Ishikawa (cell line): ENCODE results near the gene CACNA1C.

ENCODE experiments used
- CEBPB ChIP-seq: IDR thresholded peaks from 2 replicates; pipeline ENCODE4 v1.6.1; 2012
- CREB1 ChIP-seq: IDR thresholded peaks from 2 replicates; pipeline ENCODE4 v1.6.1; 2012; ENCODE audit warnings: low read depth
- EGR1 ChIP-seq: IDR thresholded peaks from 2 replicates; pipeline ENCODE4 v1.6.1; 2012
- EP300 ChIP-seq: IDR thresholded peaks from 2 replicates; pipeline ENCODE4 v1.6.1; 2012; ENCODE audit warnings: borderline replicate concordance
- FOXM1 ChIP-seq: IDR thresholded peaks from 2 replicates; pipeline ENCODE4 v1.6.1; 2012; ENCODE audit warnings: low read depth, borderline replicate concordance
- MAX ChIP-seq: IDR thresholded peaks from 2 replicates; pipeline ENCODE4 v1.6.1; 2012
- NFIC ChIP-seq: IDR thresholded peaks from 2 replicates; pipeline ENCODE4 v1.6.1; 2012
- RAD21 ChIP-seq: IDR thresholded peaks from 2 replicates; pipeline ENCODE4 v1.6.1; 2012; ENCODE audit warnings: low read depth
- REST ChIP-seq: IDR thresholded peaks from 2 replicates; pipeline ENCODE4 v1.6.1; 2012; ENCODE audit warnings: low read depth, mild to moderate bottlenecking
- TAF1 ChIP-seq: IDR thresholded peaks from 2 replicates; pipeline ENCODE4 v1.6.1; 2012; ENCODE audit warnings: low read depth, mild to moderate bottlenecking
- TCF12 ChIP-seq: IDR thresholded peaks from 2 replicates; pipeline ENCODE4 v1.6.1; 2012; ENCODE audit warnings: low read depth
- TEAD4 ChIP-seq: IDR thresholded peaks from 2 replicates; pipeline ENCODE4 v1.6.1; 2012
- USF1 ChIP-seq: IDR thresholded peaks from 2 replicates; pipeline ENCODE4 v1.6.1; 2012
- YY1 ChIP-seq: IDR thresholded peaks from 2 replicates; pipeline ENCODE4 v1.6.1; 2012; ENCODE audit warnings: low read depth
- ZBTB7A ChIP-seq: IDR thresholded peaks from 2 replicates; pipeline ENCODE4 v1.6.1; 2012; ENCODE audit warnings: low read depth

The CACNA1C gene

GRCh38 chr12:2523844-2524243, 471.1 kb downstream of the CACNA1C start:
- no peak for TF ChIP-seq ZBTB7A
- TF ChIP-seq FOXM1: no peak
- no peak for TF ChIP-seq TCF12
- no peak for TF ChIP-seq MAX

- TF ChIP-seq FOXM1: no peak
- TF ChIP-seq RAD21: no peak
- TF ChIP-seq REST: no peak
- no peak for TF ChIP-seq EGR1
- no peak for TF ChIP-seq CEBPB
- TF ChIP-seq ZBTB7A: no peak
- no peak for TF ChIP-seq EP300
- no peak for TF ChIP-seq TAF1
- TF ChIP-seq CREB1: no peak
- no peak for TF ChIP-seq MAX
- no peak for TF ChIP-seq USF1
- no peak for TF ChIP-seq NFIC
- no peak for TF ChIP-seq TEAD4
- no peak for TF ChIP-seq TCF12
- no peak for TF ChIP-seq YY1
These were observed 473.6 kb downstream of the CACNA1C start for GRCh38 chr12:2526371-2526770.

GRCh38 chr12:2528001-2528400, 475.2 kb downstream of the CACNA1C start:
- no peak for TF ChIP-seq REST
- TF ChIP-seq TEAD4: no peak
- TF ChIP-seq FOXM1: no peak
- no peak for TF ChIP-seq NFIC
- no peak for TF ChIP-seq EP300
- TF ChIP-seq CREB1: no peak
- no peak for TF ChIP-seq TCF12
- no peak for TF ChIP-seq TAF1
- TF ChIP-seq YY1: no peak
- TF ChIP-seq EGR1: no peak
- TF ChIP-seq RAD21: no peak
- TF ChIP-seq CEBPB: no peak
- TF ChIP-seq MAX: no peak
- no peak for TF ChIP-seq ZBTB7A
- TF ChIP-seq USF1: no peak

GRCh38 chr12:2529807-2530206, 477.0 kb downstream of the CACNA1C start:
- TF ChIP-seq REST (no peak), ZBTB7A (no peak), EGR1 (no peak), RAD21 (no peak), CEBPB (no peak), USF1 (no peak), TCF12 (no peak), TAF1 (no peak), MAX (no peak), YY1 (no peak), FOXM1 (no peak), EP300 (no peak), NFIC (no peak), TEAD4 (no peak), CREB1 (no peak)
